ENCODE data around the gene CARD10. TPM values are rescaled to one million over a fixed set of nuclear protein-coding genes. Genes with fewer than 3 reads are reported as not detected.
A peak's percentile ranks its signal among the peaks of the same experiment; 100 is the strongest.

Gene CARD10
- total and polyA plus RNA-seq, 2 of the 8 experiments (the other 6 are each of a cell fraction or from before 2014, with no cell fraction given) = 13.5 to 14.4 TPM

GRCh38 chr22:37549704-37550059, 30.5 kb upstream of the CARD10 start:
- no peak overlapping the region for H4K8ac ChIP-seq (ENCODE audit: extremely low read depth, insufficient read depth, low read length)
- 0 out of 2 replicates have a peak overlapping the region, but pooled peaks have one; percentile 97 for H2BK15ac ChIP-seq (ENCODE audit: low read length)
- no peaks in the 10 kb centered on the region for H4K20me1 ChIP-seq (replicated peaks in 1 of 2; ENCODE audit: control insufficient read depth in 1 of 2, insufficient read depth in 2 of 2, low read length in 2 of 2)
- no peak overlapping the region for H3K56ac ChIP-seq (replicated peaks; ENCODE audit: insufficient read length, low read depth, low read length)
- H3K9me3 ChIP-seq (ENCODE audit: insufficient read depth in 2 of 2, low read depth in 1 of 2, low read length in 1 of 2) = no peaks in the 10 kb centered on the region
- H2BK12ac ChIP-seq (ENCODE audit: low read depth, low read length) = no peak overlapping the region; the same call in 1 of the 2 replicates
- H3K36me3 ChIP-seq (ENCODE audit: control insufficient read depth in 2 of 4, insufficient read depth in 4 of 4, low read length in 3 of 4) = no peaks in the 10 kb centered on the region
- DNase-seq (ENCODE audit: low read depth in 1 of 2, low spot score in 2 of 2) = no peak
- H3K4me1 ChIP-seq (replicated peaks in 1 of 4; ENCODE audit: control insufficient read depth in 3 of 4, insufficient read depth in 4 of 4, low read length in 3 of 4) = peaks cover 5 to 31% (median 18%) of the 10 kb centered on the region in 4 experiments
- H3K23ac ChIP-seq (ENCODE audit: insufficient read length) = no peak overlapping the region
- no peak overlapping the region for H3K27ac ChIP-seq (ENCODE audit: low read depth, low read length)
- H3K18ac ChIP-seq (ENCODE audit: extremely low read depth, low read length) = peak overlapping the region; percentile 28; the same call in 1 of the 2 replicates
- no peak overlapping the region for H2AK5ac ChIP-seq (ENCODE audit: low read depth, low read length)
- ChIA-PET POLR2A (ENCODE audit: partially characterized antibody) (interaction anchor here (0.7 to 13.2 kb wide), 4 partner anchors 9 to 1999 kb away, joined by 3 to 198 read pairs (median 6); partner anchors contain the start of gene CDC42EP1), CTCF (ENCODE audit: partially characterized antibody) (interaction anchor here (1.0 to 16.8 kb wide), 4 partner anchors 10 to 77 kb away, joined by 3 to 1347 read pairs (median 26); partner anchors contain the start of genes CDC42EP1 and LGALS2)
- no peak overlapping the region for H2BK20ac ChIP-seq (ENCODE audit: low read length)
- H3K4me2 ChIP-seq (ENCODE audit: insufficient read depth in 1 of 2, low read depth in 2 of 2, low read length in 2 of 2) = no peak overlapping the region
- H3K79me1 ChIP-seq (ENCODE audit: low read depth, low read length) = no peaks in the 10 kb centered on the region
- no peak overlapping the region for H3K4me3 ChIP-seq (ENCODE audit: extremely low read depth in 1 of 4, insufficient read depth in 2 of 4, low read depth in 3 of 4, low read length in 4 of 4)
- 0 out of 2 replicates have a peak, but pooled peaks cover 5% of the 10 kb centered on the region for H3K23me2 ChIP-seq (ENCODE audit: low read depth, low read length)
- H3K79me2 ChIP-seq (ENCODE audit: control insufficient read depth in 1 of 2, insufficient read depth in 2 of 2, low read length in 2 of 2) = no peaks in the 10 kb centered on the region
- no peak overlapping the region for H4K5ac ChIP-seq (ENCODE audit: insufficient read length, low read depth, low read length)
- no peak overlapping the region for H4K91ac ChIP-seq (replicated peaks; ENCODE audit: insufficient read length, low read length)
- H3K9ac ChIP-seq (replicated peaks in 1 of 4; ENCODE audit: extremely low read depth in 1 of 4, low read depth in 3 of 4, low read length in 3 of 4) = no peak overlapping the region
- no peak for FAIRE-seq
- H3K4ac ChIP-seq (replicated peaks; ENCODE audit: insufficient read length, low read depth, low read length) = no peak overlapping the region
- no peak overlapping the region for H2BK120ac ChIP-seq (replicated peaks; ENCODE audit: low read depth, low read length)
- 0 out of 7 replicates have a peak, but pooled peaks cover 0 to 3% (median 0%) of the 10 kb centered on the region in 4 experiments for H3K27me3 ChIP-seq (replicated peaks in 1 of 4; ENCODE audit: control insufficient read depth in 3 of 4, extremely low read depth in 1 of 4, insufficient read depth in 3 of 4, low read length in 3 of 4)
- H2BK5ac ChIP-seq (ENCODE audit: low read depth, low read length) = no peak overlapping the region
- H3K14ac ChIP-seq (ENCODE audit: insufficient read length) = no peak overlapping the region
- no peak overlapping the region for H2AFZ ChIP-seq (ENCODE audit: low read length)
- 65% methylated on average over 5 of the region's 5 CpGs; no CpG with 5 or more reads in 1 of the 2 experiments for WGBS, 2 experiments (ENCODE audit: extremely low coverage in 1 of 2, insufficient coverage in 1 of 2, insufficient read length in 1 of 2, insufficient replicate concordance in 2 of 2, low coverage in 1 of 2, low lambda C conversion rate in 2 of 2, missing lambda C conversion rate in 1 of 2)
- no peak for TF ChIP-seq CTBP2 (IDR thresholded peaks at IDR 0.05; ENCODE audit: borderline replicate concordance, insufficient read depth, insufficient read length, low read length)
- TF ChIP-seq POLR2A (IDR thresholded peaks at IDR 0.05; ENCODE audit: control extremely low read depth in 1 of 2, low read depth in 2 of 2, low read length in 2 of 2) = no peak
- TF ChIP-seq CHD2 (IDR thresholded peaks at IDR 0.05; ENCODE audit: low read length) = peak; percentile 35; the same call in 1 of the 2 replicates
- no peak for TF ChIP-seq MAX (IDR thresholded peaks at IDR 0.05)
- TF ChIP-seq RAD21 (IDR thresholded peaks at IDR 0.05 in 1 of 2, conservative IDR thresholded peaks at IDR 0.05 in 1 of 2; ENCODE audit: low read depth in 2 of 2, low read length in 2 of 2) = peak in 1 of 2 experiments; percentile 25; a peak in 3 of 4 replicates
- TF ChIP-seq, protein P1, sequence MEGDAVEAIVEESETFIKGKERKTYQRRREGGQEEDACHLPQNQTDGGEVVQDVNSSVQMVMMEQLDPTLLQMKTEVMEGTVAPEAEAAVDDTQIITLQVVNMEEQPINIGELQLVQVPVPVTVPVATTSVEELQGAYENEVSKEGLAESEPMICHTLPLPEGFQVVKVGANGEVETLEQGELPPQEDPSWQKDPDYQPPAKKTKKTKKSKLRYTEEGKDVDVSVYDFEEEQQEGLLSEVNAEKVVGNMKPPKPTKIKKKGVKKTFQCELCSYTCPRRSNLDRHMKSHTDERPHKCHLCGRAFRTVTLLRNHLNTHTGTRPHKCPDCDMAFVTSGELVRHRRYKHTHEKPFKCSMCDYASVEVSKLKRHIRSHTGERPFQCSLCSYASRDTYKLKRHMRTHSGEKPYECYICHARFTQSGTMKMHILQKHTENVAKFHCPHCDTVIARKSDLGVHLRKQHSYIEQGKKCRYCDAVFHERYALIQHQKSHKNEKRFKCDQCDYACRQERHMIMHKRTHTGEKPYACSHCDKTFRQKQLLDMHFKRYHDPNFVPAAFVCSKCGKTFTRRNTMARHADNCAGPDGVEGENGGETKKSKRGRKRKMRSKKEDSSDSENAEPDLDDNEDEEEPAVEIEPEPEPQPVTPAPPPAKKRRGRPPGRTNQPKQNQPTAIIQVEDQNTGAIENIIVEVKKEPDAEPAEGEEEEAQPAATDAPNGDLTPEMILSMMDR (IDR thresholded peaks at IDR 0.05; ENCODE audit: control extremely low read depth in 1 of 3, insufficient read depth in 1 of 3, low read depth in 1 of 3, low read length in 3 of 3) = peak in 2 of 3 experiments; percentile 14 to 18; a peak in 2 of 4 replicates
- no peak for TF ChIP-seq SUZ12 (IDR thresholded peaks at IDR 0.05; ENCODE audit: low read length)
- no peak for TF ChIP-seq HDAC6 (IDR thresholded peaks at IDR 0.05; ENCODE audit: low read depth, low read length)
- TF ChIP-seq HDAC2 (IDR thresholded peaks at IDR 0.05; ENCODE audit: borderline replicate concordance in 1 of 2, low read depth in 2 of 2, low read length in 2 of 2) = no peak
